GM18499 (cell line): Measurements from ENCODE around the gene KRTAP9-8.
"Not testable (repeated sequence)": the region's sequence is repeated elsewhere in the genome, so short reads cannot be mapped to it uniquely, and the experiment has no call there.

ENCODE experiments used
- ATAC-seq: cut with Tn5 transposase; IDR thresholded peaks from one replicate; pipeline ENCODE4 v1.9.1; 2021; ENCODE audit warnings: moderate number of reproducible peaks; ENCODE audit not compliant: insufficient read depth, unreplicated experiment

The KRTAP9-8 gene

GRCh38 chr17:41237949-41238437, at the start of gene KRTAP9-8:
TSS of gene KRTAP9-8 (plus strand) at chr17:41237999. CDS start at chr17:41238052, 53 bp downstream.
- not testable (repeated sequence) for ATAC-seq

- not testable (repeated sequence) for ATAC-seq
Observed at GRCh38 chr17:41189837-41190318, 47.9 kb upstream of the KRTAP9-8 start, which contains the start of gene KRTAP9-1. TSS of gene KRTAP9-1 (plus strand) at chr17:41189887. CDS start at chr17:41189887, 0 bp downstream.

GRCh38 chr17:41190328-41190727, 47.5 kb upstream of the KRTAP9-8 start:
- ATAC-seq = no peak

GRCh38 chr17:41196068-41196467, 41.7 kb upstream of the KRTAP9-8 start:
- ATAC-seq = no peak

- ATAC-seq = no peak
Observed at GRCh38 chr17:41199421-41200078, 38.2 kb upstream of the KRTAP9-8 start.

GRCh38 chr17:41211845-41212466, 25.8 kb upstream of the KRTAP9-8 start:
- ATAC-seq = no peak

- no peak for ATAC-seq
Observed at GRCh38 chr17:41212524-41213169, 25.2 kb upstream of the KRTAP9-8 start.

- ATAC-seq = no peak
Observed at GRCh38 chr17:41215681-41216080, 22.1 kb upstream of the KRTAP9-8 start.

- no peak for ATAC-seq
Observed at GRCh38 chr17:41223821-41224220, 14.0 kb upstream of the KRTAP9-8 start.

GRCh38 chr17:41226051-41226450, 11.7 kb upstream of the KRTAP9-8 start:
- ATAC-seq = no peak

GRCh38 chr17:41226598-41227095, 11.2 kb upstream of the KRTAP9-8 start, which contains the start of gene KRTAP9-2:
TSS of gene KRTAP9-2 (plus strand) at chr17:41226648. CDS start at chr17:41226655, 7 bp downstream.
- ATAC-seq = not testable (repeated sequence)

GRCh38 chr17:41230094-41230493, 7.7 kb upstream of the KRTAP9-8 start:
- no peak for ATAC-seq

GRCh38 chr17:41231731-41232130, 6.1 kb upstream of the KRTAP9-8 start:
- ATAC-seq = no peak

GRCh38 chr17:41232399-41233105, 5.2 kb upstream of the KRTAP9-8 start, which contains the start of gene KRTAP9-3:
TSS of gene KRTAP9-3 (plus strand) at chr17:41232449. CDS start at chr17:41232502, 53 bp downstream.
- not testable (repeated sequence) for ATAC-seq

- ATAC-seq = not testable (repeated sequence)
Observed at GRCh38 chr17:41237116-41237515, 683 bp upstream of the KRTAP9-8 start.

GRCh38 chr17:41246995-41247787, 9.4 kb downstream of the KRTAP9-8 start:
- ATAC-seq = not testable (repeated sequence)

GRCh38 chr17:41249637-41250240, 11.9 kb downstream of the KRTAP9-8 start, which contains the start of gene KRTAP9-4:
TSS of gene KRTAP9-4 (plus strand) at chr17:41249687. CDS start at chr17:41249721, 34 bp downstream.
- not testable (repeated sequence) for ATAC-seq

- no peak for ATAC-seq
Observed at GRCh38 chr17:41251261-41251660, 13.5 kb downstream of the KRTAP9-8 start.

- no peak for ATAC-seq
Observed at GRCh38 chr17:41254861-41255260, 17.1 kb downstream of the KRTAP9-8 start.
